Activated CD8-positive, alpha-beta memory T cell treated with anti-CD3 and anti-CD28 coated beads, Interleukin-2, amount 10 ng/mL, durations not matched to agents 7 days and 5 days (primary cell): ENCODE results near the gene TPM1. TPM values are rescaled to one million over a fixed set of nuclear protein-coding genes. Genes with fewer than 3 reads are reported as not detected.

Experiments
- ATAC-seq: fragments of 150-1000 bp; cut with Tn5 transposase; one replicate; pipeline ENCODE4 v1.10.0; 2021; ENCODE audit warnings: moderate library complexity
- CTCF ChIA-PET: fragments of 350-600 bp; sonication (Branson Sonifier 250); formaldehyde crosslinking; loops from one replicate; lab custom pipeline; 2021; ENCODE audit warnings: antibody characterized with exemption; lab: Charles Lee
- DNase-seq: peaks from one replicate; pipeline ENCODE4 v3.0.0-alpha.2; 2020
- H3K27ac Mint-ChIP-seq: one replicate; pipeline ENCODE4 v1.8.0; 2021; ENCODE audit warnings: mild to moderate bottlenecking, mixed read lengths
- H3K27me3 Mint-ChIP-seq: one replicate; pipeline ENCODE4 v1.8.0; 2021; ENCODE audit warnings: mixed read lengths
- H3K36me3 Mint-ChIP-seq: one replicate; pipeline ENCODE4 v1.8.0; 2021; ENCODE audit warnings: mild to moderate bottlenecking, mixed read lengths
- H3K4me1 Mint-ChIP-seq: one replicate; pipeline ENCODE4 v1.8.0; 2021; ENCODE audit warnings: mixed read lengths
- H3K4me3 Mint-ChIP-seq: one replicate; pipeline ENCODE4 v1.8.0; 2021; ENCODE audit warnings: mild to moderate bottlenecking, moderate library complexity, mixed read lengths
- H3K9me3 Mint-ChIP-seq: one replicate; pipeline ENCODE4 v1.8.0; 2022; ENCODE audit warnings: low read depth, mixed read lengths
- total RNA-seq, 2 experiments: library from RNA; stranded (reverse); gene quantifications; one replicate each; pipeline ENCODE4 v1.2.3, GENCODE V29; 2021

TPM1 gene
- total RNA-seq, 2 experiments from 2014 or later: 4.1 to 5.5 TPM

- no peak for DNase-seq
- Mint-ChIP-seq H3K4me3 (no peak overlapping the region), H3K36me3 (no peaks in the 10 kb centered on the region), H3K27me3 (peaks cover 5% of the 10 kb centered on the region), H3K27ac (no peak overlapping the region), H3K9me3 (no peaks in the 10 kb centered on the region), H3K4me1 (peaks cover 9% of the 10 kb centered on the region)
- CTCF ChIA-PET: interaction anchor here (1.9 kb wide), 1 partner anchor 12 kb away, joined by 6 read pairs; no protein-coding TSS in a partner anchor
- ATAC-seq: no peak
Observed at GRCh38 chr15:63080634-63081250, 38.2 kb downstream of the TPM1 start.

- CTCF ChIA-PET: no interaction called here
- no peak overlapping the region for H3K4me3 Mint-ChIP-seq
- ATAC-seq (no peak), DNase-seq (no peak)
- H3K27ac Mint-ChIP-seq: no peak overlapping the region
- no peaks in the 10 kb centered on the region for H3K36me3 Mint-ChIP-seq
- H3K4me1 Mint-ChIP-seq: no peaks in the 10 kb centered on the region
- H3K27me3 Mint-ChIP-seq: peaks cover 5% of the 10 kb centered on the region
- no peaks in the 10 kb centered on the region for H3K9me3 Mint-ChIP-seq
Observed at GRCh38 chr15:63082366-63082765, 39.8 kb downstream of the TPM1 start.

- Mint-ChIP-seq H3K4me1 (no peaks in the 10 kb centered on the region), H3K9me3 (no peaks in the 10 kb centered on the region), H3K4me3 (no peak overlapping the region), H3K36me3 (no peaks in the 10 kb centered on the region), H3K27me3 (peaks cover under 1% of the 10 kb centered on the region), H3K27ac (no peak overlapping the region)
- CTCF ChIA-PET: no interaction called here
- ATAC-seq: no peak
- DNase-seq: no peak
Observed at GRCh38 chr15:63083044-63083443, 40.5 kb downstream of the TPM1 start.

- no peaks in the 10 kb centered on the region for H3K27me3 Mint-ChIP-seq
- H3K4me1 Mint-ChIP-seq: no peaks in the 10 kb centered on the region
- DNase-seq (no peak), ATAC-seq (no peak)
- no peak overlapping the region for H3K4me3 Mint-ChIP-seq
- CTCF ChIA-PET: no interaction called here
- no peaks in the 10 kb centered on the region for H3K36me3 Mint-ChIP-seq
- H3K9me3 Mint-ChIP-seq: no peaks in the 10 kb centered on the region
- no peak overlapping the region for H3K27ac Mint-ChIP-seq
Observed at GRCh38 chr15:63083541-63083940, 41.0 kb downstream of the TPM1 start.

- ATAC-seq: no peak
- CTCF ChIA-PET: interaction anchor here (1.0 kb wide), 1 partner anchor 36 kb away, joined by 3 read pairs; no protein-coding TSS in a partner anchor
- no peak overlapping the region for H3K4me3 Mint-ChIP-seq
Observed at GRCh38 chr15:63084806-63085205, 42.3 kb downstream of the TPM1 start.

GRCh38 chr15:63085289-63085688, 42.7 kb downstream of the TPM1 start:
- H3K27ac Mint-ChIP-seq: no peak overlapping the region
- no peaks in the 10 kb centered on the region for H3K36me3 Mint-ChIP-seq
- no peak for DNase-seq
- no peaks in the 10 kb centered on the region for H3K27me3 Mint-ChIP-seq
- H3K4me3 Mint-ChIP-seq: no peak overlapping the region
- H3K9me3 Mint-ChIP-seq: no peaks in the 10 kb centered on the region
- CTCF ChIA-PET: interaction anchor here (1.0 kb wide), 1 partner anchor 37 kb away, joined by 3 read pairs; no protein-coding TSS in a partner anchor
- no peak for ATAC-seq
- peaks cover 1% of the 10 kb centered on the region for H3K4me1 Mint-ChIP-seq

More at GRCh38 chr15:63084806-63085205, 42.3 kb downstream of the TPM1 start:
- no peak for DNase-seq
- Mint-ChIP-seq H3K9me3 (no peaks in the 10 kb centered on the region), H3K36me3 (no peaks in the 10 kb centered on the region), H3K27ac (no peak overlapping the region), H3K27me3 (no peaks in the 10 kb centered on the region), H3K4me1 (peaks cover 1% of the 10 kb centered on the region)

- Mint-ChIP-seq H3K4me1 (peaks cover 1% of the 10 kb centered on the region), H3K36me3 (no peaks in the 10 kb centered on the region), H3K9me3 (no peaks in the 10 kb centered on the region), H3K27ac (no peak overlapping the region), H3K27me3 (peaks cover under 1% of the 10 kb centered on the region), H3K4me3 (no peak overlapping the region)
- no peak for ATAC-seq
- CTCF ChIA-PET: interaction anchor here (2.2 kb wide), 1 partner anchor 38 kb away, joined by 11 read pairs; no protein-coding TSS in a partner anchor
- DNase-seq: no peak
Observed at GRCh38 chr15:63086271-63086670, 43.7 kb downstream of the TPM1 start.

GRCh38 chr15:63086947-63087346, 44.4 kb downstream of the TPM1 start:
- Mint-ChIP-seq H3K36me3 (no peaks in the 10 kb centered on the region), H3K9me3 (no peaks in the 10 kb centered on the region), H3K4me3 (no peak overlapping the region), H3K27me3 (peaks cover 5% of the 10 kb centered on the region), H3K4me1 (peaks cover 1% of the 10 kb centered on the region), H3K27ac (no peak overlapping the region)
- CTCF ChIA-PET: interaction anchor here (2.2 kb wide), 1 partner anchor 39 kb away, joined by 11 read pairs; no protein-coding TSS in a partner anchor
- DNase-seq (no peak), ATAC-seq (no peak)

- ATAC-seq (no peak), DNase-seq (no peak)
- CTCF ChIA-PET: interaction anchor here (0.8 to 9.3 kb wide), 2 partner anchors 9 to 41 kb away, joined by 3 to 119 read pairs; no protein-coding TSS in a partner anchor
- H3K27me3 Mint-ChIP-seq: peaks cover 5% of the 10 kb centered on the region
- H3K36me3 Mint-ChIP-seq: no peaks in the 10 kb centered on the region
- H3K27ac Mint-ChIP-seq: no peak overlapping the region
- peaks cover 1% of the 10 kb centered on the region for H3K4me1 Mint-ChIP-seq
- no peak overlapping the region for H3K4me3 Mint-ChIP-seq
- no peaks in the 10 kb centered on the region for H3K9me3 Mint-ChIP-seq
Observed at GRCh38 chr15:63088533-63089245, 46.1 kb downstream of the TPM1 start.

GRCh38 chr15:63089260-63090043, 46.9 kb downstream of the TPM1 start:
- H3K27me3 Mint-ChIP-seq: peaks cover 5% of the 10 kb centered on the region
- no peak for DNase-seq
- no peak overlapping the region for H3K4me3 Mint-ChIP-seq
- H3K9me3 Mint-ChIP-seq: no peaks in the 10 kb centered on the region
- H3K36me3 Mint-ChIP-seq: no peaks in the 10 kb centered on the region
- no peak for ATAC-seq
- H3K4me1 Mint-ChIP-seq: peaks cover 1% of the 10 kb centered on the region
- H3K27ac Mint-ChIP-seq: no peak overlapping the region
- CTCF ChIA-PET: interaction anchor here (0.8 to 9.3 kb wide), 3 partner anchors 9 to 42 kb away, joined by 3 to 119 read pairs (median 3); no protein-coding TSS in a partner anchor

GRCh38 chr15:63090472-63090871, 47.9 kb downstream of the TPM1 start:
- Mint-ChIP-seq H3K36me3 (no peaks in the 10 kb centered on the region), H3K4me1 (peaks cover 1% of the 10 kb centered on the region), H3K4me3 (no peak overlapping the region), H3K9me3 (no peaks in the 10 kb centered on the region), H3K27me3 (peaks cover 5% of the 10 kb centered on the region), H3K27ac (no peak overlapping the region)
- no peak for ATAC-seq
- CTCF ChIA-PET: interaction anchor here (1.2 to 9.3 kb wide), 2 partner anchors 38 to 43 kb away, joined by 3 to 119 read pairs; no protein-coding TSS in a partner anchor
- no peak for DNase-seq

GRCh38 chr15:63090887-63091286, 48.3 kb downstream of the TPM1 start:
- no peak overlapping the region for H3K4me3 Mint-ChIP-seq
- CTCF ChIA-PET: interaction anchor here (1.9 to 9.3 kb wide), 2 partner anchors 36 to 43 kb away, joined by 4 to 119 read pairs; no protein-coding TSS in a partner anchor
- no peaks in the 10 kb centered on the region for H3K9me3 Mint-ChIP-seq
- DNase-seq: no peak
- no peak overlapping the region for H3K27ac Mint-ChIP-seq
- no peaks in the 10 kb centered on the region for H3K36me3 Mint-ChIP-seq
- ATAC-seq: no peak
- H3K27me3 Mint-ChIP-seq: peaks cover 5% of the 10 kb centered on the region
- peaks cover 1% of the 10 kb centered on the region for H3K4me1 Mint-ChIP-seq
